ENCODE results near the gene CENPB. TPM values are rescaled to one million over a fixed set of nuclear protein-coding genes. Genes with fewer than 3 reads are reported as not detected.

Gene CENPB
- total and polyA plus RNA-seq, 10 of the 15 experiments (the other 5 are each of a cell fraction or from before 2014, with no cell fraction given) = 0.16 to 71.2 (median 14.0) TPM

DNA sequence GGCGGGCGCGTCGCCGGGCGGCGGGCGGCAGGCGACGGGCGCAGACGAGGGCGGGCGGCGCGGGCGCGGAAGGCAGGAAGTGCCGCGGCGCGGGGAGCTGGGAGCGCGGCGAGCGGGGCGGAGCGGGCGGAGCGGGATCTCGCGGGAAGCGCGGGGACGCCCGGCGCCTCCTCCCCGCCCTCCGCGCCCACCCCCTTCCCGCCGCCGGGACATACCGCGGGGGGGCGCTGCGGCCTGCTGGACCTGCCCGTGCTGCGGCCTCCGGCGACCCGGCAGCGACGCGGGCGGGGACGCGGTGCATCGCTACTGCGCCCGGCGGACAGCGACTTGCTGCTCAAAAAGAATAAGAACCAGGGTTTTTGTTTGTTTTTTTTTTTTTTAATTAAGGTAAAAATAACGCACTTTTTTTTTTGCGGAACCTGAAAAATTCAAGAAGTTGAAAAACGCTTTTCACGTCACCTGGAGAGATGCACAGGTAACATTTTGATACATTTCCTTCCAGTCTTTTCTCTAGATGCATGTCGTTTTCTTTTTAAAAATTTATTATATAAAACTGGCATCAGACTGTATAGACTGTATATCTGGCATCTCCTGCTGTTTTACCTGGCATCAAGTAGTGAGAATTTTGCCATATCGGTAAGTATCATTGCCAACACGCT is at the start of gene CENPB (continued):
- TF ChIP-seq, protein P1, sequence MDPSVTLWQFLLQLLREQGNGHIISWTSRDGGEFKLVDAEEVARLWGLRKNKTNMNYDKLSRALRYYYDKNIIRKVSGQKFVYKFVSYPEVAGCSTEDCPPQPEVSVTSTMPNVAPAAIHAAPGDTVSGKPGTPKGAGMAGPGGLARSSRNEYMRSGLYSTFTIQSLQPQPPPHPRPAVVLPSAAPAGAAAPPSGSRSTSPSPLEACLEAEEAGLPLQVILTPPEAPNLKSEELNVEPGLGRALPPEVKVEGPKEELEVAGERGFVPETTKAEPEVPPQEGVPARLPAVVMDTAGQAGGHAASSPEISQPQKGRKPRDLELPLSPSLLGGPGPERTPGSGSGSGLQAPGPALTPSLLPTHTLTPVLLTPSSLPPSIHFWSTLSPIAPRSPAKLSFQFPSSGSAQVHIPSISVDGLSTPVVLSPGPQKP (IDR thresholded peaks at IDR 0.05; ENCODE audit: low read depth, low read length) = no peak
- TF ChIP-seq, protein P2, sequence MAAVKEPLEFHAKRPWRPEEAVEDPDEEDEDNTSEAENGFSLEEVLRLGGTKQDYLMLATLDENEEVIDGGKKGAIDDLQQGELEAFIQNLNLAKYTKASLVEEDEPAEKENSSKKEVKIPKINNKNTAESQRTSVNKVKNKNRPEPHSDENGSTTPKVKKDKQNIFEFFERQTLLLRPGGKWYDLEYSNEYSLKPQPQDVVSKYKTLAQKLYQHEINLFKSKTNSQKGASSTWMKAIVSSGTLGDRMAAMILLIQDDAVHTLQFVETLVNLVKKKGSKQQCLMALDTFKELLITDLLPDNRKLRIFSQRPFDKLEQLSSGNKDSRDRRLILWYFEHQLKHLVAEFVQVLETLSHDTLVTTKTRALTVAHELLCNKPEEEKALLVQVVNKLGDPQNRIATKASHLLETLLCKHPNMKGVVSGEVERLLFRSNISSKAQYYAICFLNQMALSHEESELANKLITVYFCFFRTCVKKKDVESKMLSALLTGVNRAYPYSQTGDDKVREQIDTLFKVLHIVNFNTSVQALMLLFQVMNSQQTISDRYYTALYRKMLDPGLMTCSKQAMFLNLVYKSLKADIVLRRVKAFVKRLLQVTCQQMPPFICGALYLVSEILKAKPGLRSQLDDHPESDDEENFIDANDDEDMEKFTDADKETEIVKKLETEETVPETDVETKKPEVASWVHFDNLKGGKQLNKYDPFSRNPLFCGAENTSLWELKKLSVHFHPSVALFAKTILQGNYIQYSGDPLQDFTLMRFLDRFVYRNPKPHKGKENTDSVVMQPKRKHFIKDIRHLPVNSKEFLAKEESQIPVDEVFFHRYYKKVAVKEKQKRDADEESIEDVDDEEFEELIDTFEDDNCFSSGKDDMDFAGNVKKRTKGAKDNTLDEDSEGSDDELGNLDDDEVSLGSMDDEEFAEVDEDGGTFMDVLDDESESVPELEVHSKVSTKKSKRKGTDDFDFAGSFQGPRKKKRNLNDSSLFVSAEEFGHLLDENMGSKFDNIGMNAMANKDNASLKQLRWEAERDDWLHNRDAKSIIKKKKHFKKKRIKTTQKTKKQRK (IDR thresholded peaks at IDR 0.05; ENCODE audit: low read depth, low read length) = no peak
- TF ChIP-seq RELA (IDR thresholded peaks at IDR 0.05; ENCODE audit: borderline replicate concordance, partially characterized antibody) (no peak), JUND (IDR thresholded peaks at IDR 0.05; ENCODE audit: low read depth, low read length) (0 out of 2 replicates have a peak, but pooled peaks have one; percentile 8), BMI1 (IDR thresholded peaks at IDR 0.05; ENCODE audit: borderline replicate concordance) (no peak), TAF1 (IDR thresholded peaks at IDR 0.05; ENCODE audit: borderline replicate concordance, low read depth, low read length) (no peak), MTA2 (IDR thresholded peaks at IDR 0.05; ENCODE audit: low read depth) (no peak), BHLHE40 (IDR thresholded peaks at IDR 0.05; ENCODE audit: borderline replicate concordance in 1 of 2, low read depth in 2 of 2, low read length in 1 of 2) (peak in 1 of 2 experiments; percentile 62; a peak in 2 of 4 replicates), ZBED1 (IDR thresholded peaks at IDR 0.05; ENCODE audit: borderline replicate concordance) (no peak), YBX1 (IDR thresholded peaks at IDR 0.05) (no peak), CHD2 (IDR thresholded peaks at IDR 0.05; ENCODE audit: borderline replicate concordance, low read depth, low read length) (peak; percentile 97), WRNIP1 (IDR thresholded peaks at IDR 0.05; ENCODE audit: borderline replicate concordance, low read depth, low read length) (no peak), NRF1 (conservative IDR thresholded peaks at IDR 0.05; ENCODE audit: low read depth, low read length) (no peak), POU2F2 (IDR thresholded peaks at IDR 0.05; ENCODE audit: borderline replicate concordance, low read depth, low read length) (no peak)
- TF ChIP-seq, protein P3, sequence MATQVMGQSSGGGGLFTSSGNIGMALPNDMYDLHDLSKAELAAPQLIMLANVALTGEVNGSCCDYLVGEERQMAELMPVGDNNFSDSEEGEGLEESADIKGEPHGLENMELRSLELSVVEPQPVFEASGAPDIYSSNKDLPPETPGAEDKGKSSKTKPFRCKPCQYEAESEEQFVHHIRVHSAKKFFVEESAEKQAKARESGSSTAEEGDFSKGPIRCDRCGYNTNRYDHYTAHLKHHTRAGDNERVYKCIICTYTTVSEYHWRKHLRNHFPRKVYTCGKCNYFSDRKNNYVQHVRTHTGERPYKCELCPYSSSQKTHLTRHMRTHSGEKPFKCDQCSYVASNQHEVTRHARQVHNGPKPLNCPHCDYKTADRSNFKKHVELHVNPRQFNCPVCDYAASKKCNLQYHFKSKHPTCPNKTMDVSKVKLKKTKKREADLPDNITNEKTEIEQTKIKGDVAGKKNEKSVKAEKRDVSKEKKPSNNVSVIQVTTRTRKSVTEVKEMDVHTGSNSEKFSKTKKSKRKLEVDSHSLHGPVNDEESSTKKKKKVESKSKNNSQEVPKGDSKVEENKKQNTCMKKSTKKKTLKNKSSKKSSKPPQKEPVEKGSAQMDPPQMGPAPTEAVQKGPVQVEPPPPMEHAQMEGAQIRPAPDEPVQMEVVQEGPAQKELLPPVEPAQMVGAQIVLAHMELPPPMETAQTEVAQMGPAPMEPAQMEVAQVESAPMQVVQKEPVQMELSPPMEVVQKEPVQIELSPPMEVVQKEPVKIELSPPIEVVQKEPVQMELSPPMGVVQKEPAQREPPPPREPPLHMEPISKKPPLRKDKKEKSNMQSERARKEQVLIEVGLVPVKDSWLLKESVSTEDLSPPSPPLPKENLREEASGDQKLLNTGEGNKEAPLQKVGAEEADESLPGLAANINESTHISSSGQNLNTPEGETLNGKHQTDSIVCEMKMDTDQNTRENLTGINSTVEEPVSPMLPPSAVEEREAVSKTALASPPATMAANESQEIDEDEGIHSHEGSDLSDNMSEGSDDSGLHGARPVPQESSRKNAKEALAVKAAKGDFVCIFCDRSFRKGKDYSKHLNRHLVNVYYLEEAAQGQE (IDR thresholded peaks at IDR 0.05; ENCODE audit: low read depth, low read length) = peak; percentile 77
- TF ChIP-seq, protein P4, sequence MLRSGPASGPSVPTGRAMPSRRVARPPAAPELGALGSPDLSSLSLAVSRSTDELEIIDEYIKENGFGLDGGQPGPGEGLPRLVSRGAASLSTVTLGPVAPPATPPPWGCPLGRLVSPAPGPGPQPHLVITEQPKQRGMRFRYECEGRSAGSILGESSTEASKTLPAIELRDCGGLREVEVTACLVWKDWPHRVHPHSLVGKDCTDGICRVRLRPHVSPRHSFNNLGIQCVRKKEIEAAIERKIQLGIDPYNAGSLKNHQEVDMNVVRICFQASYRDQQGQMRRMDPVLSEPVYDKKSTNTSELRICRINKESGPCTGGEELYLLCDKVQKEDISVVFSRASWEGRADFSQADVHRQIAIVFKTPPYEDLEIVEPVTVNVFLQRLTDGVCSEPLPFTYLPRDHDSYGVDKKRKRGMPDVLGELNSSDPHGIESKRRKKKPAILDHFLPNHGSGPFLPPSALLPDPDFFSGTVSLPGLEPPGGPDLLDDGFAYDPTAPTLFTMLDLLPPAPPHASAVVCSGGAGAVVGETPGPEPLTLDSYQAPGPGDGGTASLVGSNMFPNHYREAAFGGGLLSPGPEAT (IDR thresholded peaks at IDR 0.05; ENCODE audit: low read depth) = no peak
- TF ChIP-seq, protein P5, sequence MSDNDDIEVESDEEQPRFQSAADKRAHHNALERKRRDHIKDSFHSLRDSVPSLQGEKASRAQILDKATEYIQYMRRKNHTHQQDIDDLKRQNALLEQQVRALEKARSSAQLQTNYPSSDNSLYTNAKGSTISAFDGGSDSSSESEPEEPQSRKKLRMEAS (IDR thresholded peaks at IDR 0.05; ENCODE audit: low read depth, low read length) = 0 out of 2 replicates have a peak, but pooled peaks have one; percentile 3
